ENCODE results near the gene BST2. TPM values are rescaled to one million over a fixed set of nuclear protein-coding genes. Genes with fewer than 3 reads are reported as not detected.
A peak's percentile ranks its signal among the peaks of the same experiment; 100 is the strongest.
"Not testable (repeated sequence)": the region's sequence is repeated elsewhere in the genome, so short reads cannot be mapped to it uniquely, and the experiment has no call there.

Gene BST2
- total RNA-seq, 1 donor from 2014 or later: 29.8 TPM

DNA sequence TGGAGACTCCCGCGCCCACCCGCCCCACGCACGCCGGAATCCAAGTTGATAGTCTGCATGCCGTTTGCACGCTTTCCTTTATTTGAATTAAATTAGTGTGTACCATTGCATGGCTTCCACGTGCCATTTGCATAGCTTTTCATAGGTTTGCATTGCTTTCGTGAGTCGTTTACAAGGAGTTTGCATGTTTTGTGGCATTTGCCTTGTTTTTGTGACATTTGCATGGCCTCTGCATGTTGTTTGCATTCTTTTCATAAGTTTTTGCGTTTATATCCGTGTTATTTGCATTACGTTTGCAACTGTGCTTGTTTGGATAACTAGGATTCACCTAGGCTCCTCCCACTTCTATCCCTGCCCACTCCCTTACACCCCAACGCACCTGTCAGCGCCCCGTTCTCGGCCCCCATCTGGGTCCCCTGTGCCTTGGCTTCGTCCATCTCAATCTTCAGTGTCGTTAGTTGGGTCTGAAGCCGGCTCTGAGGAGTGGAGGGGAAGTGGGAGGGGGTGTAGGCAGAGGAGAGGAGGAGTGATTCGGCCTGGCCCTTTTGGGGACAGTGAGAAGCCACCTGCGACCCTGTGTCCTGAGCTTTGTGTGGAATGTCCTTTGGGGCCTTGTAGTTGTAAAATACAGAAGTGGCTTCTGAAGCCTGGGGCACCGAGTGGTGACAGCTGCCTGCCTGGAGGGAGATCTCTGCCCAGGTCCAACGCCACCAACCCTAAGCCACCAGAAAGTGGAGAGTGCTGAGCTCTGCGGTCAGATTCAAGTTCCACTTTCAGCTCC is 13.9 kb downstream of the BST2 start:
- DNase-seq (ENCODE audit: low spot score): no peak
- intact Hi-C loops (cut with DNase I): loop anchor here (5.0 kb wide), 1 partner anchor 76 kb away; no protein-coding TSS in a partner anchor

DNA sequence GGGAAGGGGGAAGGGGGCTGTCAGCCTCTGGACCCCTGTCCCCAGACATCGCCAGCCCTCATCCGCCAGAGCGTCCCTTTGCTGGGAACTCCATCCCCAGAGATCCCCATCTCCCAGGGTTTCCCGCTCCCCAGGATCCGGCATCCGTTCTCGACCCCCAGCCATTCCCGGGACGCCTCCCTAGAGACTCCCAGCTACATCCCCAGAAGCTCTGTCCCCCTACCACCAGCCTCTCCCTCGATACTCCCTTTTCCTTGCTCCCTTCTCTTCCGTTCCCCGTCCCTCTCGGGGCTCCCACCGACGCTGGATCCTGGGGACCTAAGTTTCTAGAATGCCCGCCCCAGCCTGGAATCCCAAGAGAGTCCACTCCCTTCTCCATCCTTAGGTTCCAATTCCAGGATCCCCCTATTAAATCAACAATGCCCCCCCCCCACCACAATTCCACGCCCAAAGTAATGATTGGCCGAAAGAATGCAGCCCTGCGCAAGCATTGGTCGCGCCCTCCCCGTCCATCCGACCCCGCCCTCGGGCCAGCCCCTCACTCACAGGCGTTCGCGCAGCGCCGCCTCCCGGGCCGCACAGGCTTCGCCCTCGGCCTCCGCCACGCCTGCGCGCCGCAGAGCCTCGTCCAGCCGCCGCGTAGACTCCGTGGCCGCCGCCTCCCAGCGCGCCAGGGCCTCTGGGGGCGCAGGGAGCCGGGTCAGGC is 14.6 kb downstream of the BST2 start:
- DNase-seq (ENCODE audit: low spot score): peak; percentile 92
- intact Hi-C loops (cut with DNase I): loop anchor here (5.0 kb wide), 1 partner anchor 76 kb away; no protein-coding TSS in a partner anchor

DNA sequence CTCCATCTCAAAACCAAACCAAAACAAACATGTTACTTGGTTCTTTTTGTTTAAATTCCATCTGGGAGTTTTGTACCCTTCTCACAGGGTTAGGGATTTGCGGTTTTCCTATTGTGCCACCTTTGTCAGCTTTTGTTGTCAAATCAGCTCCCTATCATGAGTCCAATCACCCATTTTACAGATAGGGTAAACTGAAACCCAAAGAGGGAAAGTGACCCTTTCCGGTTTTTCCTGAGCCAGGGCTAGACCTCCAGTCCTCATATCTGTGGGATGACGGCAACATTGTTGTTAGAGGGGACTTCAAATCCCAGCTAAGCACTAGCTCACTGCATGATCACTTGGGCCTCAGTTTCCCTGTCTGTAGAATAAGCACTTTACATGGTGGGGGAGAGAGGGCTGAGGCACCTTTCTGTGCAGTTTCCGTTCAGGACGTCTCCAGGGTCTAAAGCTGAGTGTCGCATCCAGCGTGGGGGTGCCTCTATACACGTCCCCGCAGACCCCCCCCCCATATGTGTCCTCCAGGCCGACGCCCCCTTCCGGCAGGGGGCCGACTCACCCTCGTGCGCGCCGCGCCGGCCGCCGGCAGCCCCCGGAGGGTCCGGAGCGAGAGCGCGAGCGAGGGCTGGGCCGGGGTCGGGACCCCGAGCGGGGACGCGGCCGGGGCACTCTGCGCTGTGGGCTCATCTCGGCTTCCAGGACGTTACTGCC is 15.3 kb downstream of the BST2 start:
- intact Hi-C loops (cut with DNase I): loop anchor here (5.0 kb wide), 1 partner anchor 77 kb away; no protein-coding TSS in a partner anchor

DNA sequence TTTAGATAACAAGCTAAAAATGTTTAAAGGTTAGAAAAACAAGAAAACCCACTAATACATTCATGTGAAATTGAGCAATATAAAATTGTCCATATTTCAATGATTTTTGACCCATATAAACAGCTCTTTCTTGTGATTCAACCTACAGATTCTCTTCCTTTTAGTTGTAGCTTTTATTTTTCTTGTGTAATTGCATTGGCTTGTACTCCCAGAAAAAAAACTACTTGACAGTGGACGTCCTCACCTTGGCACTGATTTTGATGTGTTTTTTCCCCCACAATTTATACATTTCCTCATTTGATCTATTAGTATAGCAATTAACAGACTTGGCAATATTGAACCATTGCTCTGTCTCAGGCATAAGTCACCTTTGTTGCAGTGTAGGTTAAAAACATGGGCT is 16.1 kb downstream of the BST2 start:
- intact Hi-C loops (cut with DNase I): no loop called here
- no peak for DNase-seq (ENCODE audit: low spot score)

More for the DNA sequence above, 15.3 kb downstream of the BST2 start:
- no peak for DNase-seq (ENCODE audit: low spot score)

DNA sequence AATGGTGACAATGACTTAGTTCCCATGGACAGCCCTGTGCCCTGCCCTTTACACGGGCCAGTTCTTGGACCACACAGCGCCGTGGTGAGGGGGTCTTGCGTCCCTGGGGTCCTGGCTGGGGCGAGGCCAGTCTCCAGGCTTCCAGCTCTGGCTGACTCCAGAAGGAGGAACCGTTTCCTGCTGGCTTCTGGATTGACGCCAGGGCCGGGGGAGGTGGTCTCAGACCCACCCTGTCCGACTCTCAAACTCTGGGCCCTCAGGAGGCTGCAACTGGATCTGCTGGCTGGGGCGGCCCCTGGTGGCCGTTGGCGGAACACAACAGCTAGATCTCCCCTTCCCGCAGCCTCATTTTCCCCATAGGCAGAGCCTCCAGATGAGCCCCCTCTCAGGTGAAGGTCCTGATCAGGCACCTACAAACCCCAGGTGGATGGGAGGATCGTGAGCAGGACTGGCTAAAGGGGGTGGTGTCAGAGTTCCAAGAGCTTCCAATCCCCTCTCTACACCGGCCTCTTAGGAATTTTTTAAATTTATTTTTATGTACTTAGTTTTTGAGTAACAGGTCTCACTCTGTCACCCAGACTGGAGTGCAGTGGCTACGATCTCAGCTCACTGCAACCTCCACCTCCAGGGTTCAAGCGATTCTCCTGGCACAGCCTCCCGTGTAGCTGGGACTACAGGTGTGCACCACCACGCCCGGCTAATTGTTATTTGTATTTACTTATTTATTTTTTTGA is 19.4 kb downstream of the BST2 start:
- intact Hi-C loops (cut with DNase I): loop anchor here (1.0 kb wide), 2 partner anchors 40 to 94 kb away; no protein-coding TSS in a partner anchor
- DNase-seq (ENCODE audit: low spot score): peak; percentile 86

- no peak for DNase-seq (ENCODE audit: low spot score)
These were observed 24.8 kb downstream of the BST2 start for GRCh38 chr19:17380426-17381138.

GRCh38 chr19:17379221-17379631 is 26.2 kb downstream of the BST2 start:
- DNase-seq (ENCODE audit: low spot score): no peak
- intact Hi-C loops (cut with DNase I): no loop called here

More at GRCh38 chr19:17380426-17381138, 24.8 kb downstream of the BST2 start:
- intact Hi-C loops (cut with DNase I): no loop called here

DNA sequence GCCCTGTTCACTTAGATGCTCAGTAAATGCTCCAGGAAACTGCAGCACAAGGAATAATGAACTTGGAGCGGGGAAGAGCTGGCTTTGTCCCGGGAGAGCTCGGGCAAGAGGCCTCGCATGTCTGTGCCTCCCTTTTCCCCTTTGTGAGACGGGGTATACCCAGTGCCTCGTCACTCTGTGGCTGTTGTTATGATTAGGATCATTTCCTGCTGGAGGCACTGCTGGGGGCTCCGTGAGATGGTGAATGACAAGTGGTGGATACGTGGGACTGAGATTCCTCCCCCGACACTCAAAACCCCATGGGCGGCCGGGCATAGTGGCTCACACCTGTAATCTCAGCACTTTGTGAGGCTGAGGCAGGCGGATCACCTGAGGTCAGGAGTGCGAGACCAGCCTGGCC is 27.2 kb downstream of the BST2 start:
- no peak for DNase-seq (ENCODE audit: low spot score)
- intact Hi-C loops (cut with DNase I): no loop called here

- intact Hi-C loops (cut with DNase I): no loop called here
- DNase-seq (ENCODE audit: low spot score): no peak
These were observed 28.4 kb downstream of the BST2 start, which contains the start of gene PLVAP for GRCh38 chr19:17376935-17377600. PLVAP (minus strand) TSS chr19:17377342; CDS start chr19:17377288, 54 bp downstream.

DNA sequence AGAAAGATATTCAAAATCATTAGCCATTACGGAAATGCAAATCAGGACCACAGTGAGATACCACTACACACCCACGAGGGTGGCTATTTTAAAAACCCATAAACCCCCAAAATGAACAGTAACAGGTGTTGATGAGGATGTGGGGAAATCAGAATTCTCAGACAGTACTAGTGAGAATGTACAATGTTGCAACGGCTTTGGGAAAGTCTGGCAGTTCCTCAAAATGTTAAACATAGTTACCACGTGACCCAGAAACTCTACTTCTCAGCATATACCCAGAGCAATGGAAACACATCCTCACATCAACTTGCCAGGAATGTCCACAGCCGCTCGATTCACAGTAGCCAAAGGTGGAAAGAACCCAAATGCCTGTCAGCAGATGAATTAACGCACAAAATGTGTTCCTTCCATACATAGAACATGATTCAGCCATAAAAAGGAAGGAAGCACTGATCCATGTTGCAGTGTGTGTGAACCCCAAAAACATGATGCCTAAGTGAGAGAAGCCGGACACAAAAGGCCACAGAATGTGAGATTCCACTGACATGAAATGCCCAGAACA is 35.3 kb downstream of the BST2 start:
- no peak for DNase-seq (ENCODE audit: low spot score)
- intact Hi-C loops (cut with DNase I): no loop called here

DNA sequence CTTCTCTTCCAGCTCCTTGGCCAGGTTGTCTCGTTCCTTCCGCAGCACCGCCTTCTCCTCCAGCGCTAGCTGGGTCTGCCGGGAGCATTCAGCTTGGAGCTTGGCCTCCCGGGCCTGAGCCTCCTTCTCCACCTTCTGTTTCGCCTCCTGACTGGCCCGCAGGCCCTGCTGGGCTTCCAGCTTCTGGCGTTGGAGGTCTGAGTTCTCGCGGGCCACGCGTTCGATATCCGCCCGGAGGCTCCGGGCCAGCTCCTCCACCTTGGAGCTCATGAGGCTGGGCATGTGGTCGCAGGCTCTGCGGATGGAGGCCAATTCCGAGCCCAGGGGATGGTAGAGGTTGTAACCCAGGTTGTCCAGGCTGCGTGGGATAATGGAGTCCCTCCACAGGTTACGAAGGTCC is 40.1 kb downstream of the BST2 start:
- intact Hi-C loops (cut with DNase I): no loop called here
- no peak for DNase-seq (ENCODE audit: low spot score)

- DNase-seq (ENCODE audit: low spot score); intact Hi-C loops (cut with DNase I): not testable (repeated sequence)
These were observed 41.4 kb downstream of the BST2 start for GRCh38 chr19:17363852-17364605.

- intact Hi-C loops (cut with DNase I): no loop called here
- no peak for DNase-seq (ENCODE audit: low spot score)
These were observed 45.3 kb downstream of the BST2 start for GRCh38 chr19:17359905-17360800.

DNA sequence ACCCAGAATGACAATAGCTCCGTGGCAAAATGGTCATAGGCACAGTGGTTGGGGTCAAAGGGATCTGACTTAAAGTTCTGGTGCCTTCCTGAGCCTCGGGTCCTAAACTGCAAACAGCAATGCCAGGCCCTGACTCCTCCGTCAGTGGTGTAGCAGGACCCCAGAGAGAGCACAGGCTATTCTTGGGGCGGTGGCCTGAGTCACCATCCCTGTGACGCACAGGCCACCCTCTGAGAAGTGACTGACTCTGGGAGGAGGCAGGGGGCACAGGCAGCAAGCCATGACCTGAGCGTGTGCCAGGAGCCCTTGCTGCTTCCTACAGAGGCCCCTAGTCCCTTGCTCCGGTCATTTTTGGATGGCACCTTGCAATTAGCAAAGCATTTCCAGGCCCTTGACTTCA is 47.0 kb downstream of the BST2 start:
- intact Hi-C loops (cut with DNase I): no loop called here
- no peak for DNase-seq (ENCODE audit: low spot score)

- no peak for DNase-seq (ENCODE audit: low spot score)
- intact Hi-C loops (cut with DNase I): no loop called here
These were observed 47.7 kb downstream of the BST2 start for GRCh38 chr19:17357724-17358123.

DNA sequence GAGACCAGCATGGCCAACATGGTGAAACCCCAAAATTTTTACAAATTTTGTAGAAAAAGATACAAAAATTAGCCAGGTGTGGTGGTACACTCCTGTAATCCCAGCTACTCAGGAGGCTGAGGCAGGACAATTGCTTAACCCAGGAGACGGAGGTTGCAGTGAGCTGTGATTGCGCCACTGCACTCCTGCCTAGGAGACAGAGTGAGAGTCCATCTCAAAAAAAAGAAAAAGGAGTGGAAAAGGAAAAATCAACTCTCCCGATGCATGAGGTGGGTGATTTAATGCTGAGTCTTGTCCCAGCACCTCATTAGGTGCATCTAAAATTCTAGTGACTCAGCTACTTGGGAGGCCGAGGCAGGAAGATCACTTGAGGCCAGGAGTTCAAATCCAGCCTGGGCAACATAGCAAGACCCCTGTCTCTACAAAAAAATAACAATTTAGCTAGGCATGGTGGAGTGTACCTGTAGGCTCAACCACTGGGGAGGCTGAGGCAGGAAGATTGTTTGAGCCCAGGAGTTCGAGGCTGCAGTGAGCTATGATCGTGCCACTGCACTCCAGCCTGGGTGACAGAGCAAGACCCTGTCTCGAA is 48.3 kb downstream of the BST2 start:
- DNase-seq (ENCODE audit: low spot score): no peak
- intact Hi-C loops (cut with DNase I): no loop called here

Measured in cardiac septum (tissue), 1 donor.